HT1080 (cell line): ENCODE results near the gene LRRIQ4. TPM values are rescaled to one million over a fixed set of nuclear protein-coding genes. Genes with fewer than 3 reads are reported as not detected.
A peak's percentile ranks its signal among the peaks of the same experiment; 100 is the strongest.

ENCODE experiments used
- DNase-seq: peaks from one replicate; pipeline ENCODE4 v3.0.0-alpha.2; 2015; ENCODE audit warnings: low read depth
- polyA plus RNA-seq, 2 experiments: library from polyadenylated mRNA; depleted of rRNA; stranded (reverse); fragments of >200 nt; gene quantifications; 2 replicates each; pipeline ENCODE4 v1.2.3, GENCODE V29; 2015
- total RNA-seq: library from RNA; depleted of rRNA; stranded (reverse); fragments of >200 nt; shearing (Covaris generic); gene quantifications from 2 replicates; pipeline ENCODE4 v1.2.3, GENCODE V29; 2014; rRNA removed

The LRRIQ4 gene
- not detected in 2 replicates for total RNA-seq
- polyA plus RNA-seq (2015; cell fraction: cytosol; rRNA removed) = not detected in 2 replicates
- not detected in 2 replicates for polyA plus RNA-seq (2015; cell fraction: nucleus; rRNA removed)

DNA sequence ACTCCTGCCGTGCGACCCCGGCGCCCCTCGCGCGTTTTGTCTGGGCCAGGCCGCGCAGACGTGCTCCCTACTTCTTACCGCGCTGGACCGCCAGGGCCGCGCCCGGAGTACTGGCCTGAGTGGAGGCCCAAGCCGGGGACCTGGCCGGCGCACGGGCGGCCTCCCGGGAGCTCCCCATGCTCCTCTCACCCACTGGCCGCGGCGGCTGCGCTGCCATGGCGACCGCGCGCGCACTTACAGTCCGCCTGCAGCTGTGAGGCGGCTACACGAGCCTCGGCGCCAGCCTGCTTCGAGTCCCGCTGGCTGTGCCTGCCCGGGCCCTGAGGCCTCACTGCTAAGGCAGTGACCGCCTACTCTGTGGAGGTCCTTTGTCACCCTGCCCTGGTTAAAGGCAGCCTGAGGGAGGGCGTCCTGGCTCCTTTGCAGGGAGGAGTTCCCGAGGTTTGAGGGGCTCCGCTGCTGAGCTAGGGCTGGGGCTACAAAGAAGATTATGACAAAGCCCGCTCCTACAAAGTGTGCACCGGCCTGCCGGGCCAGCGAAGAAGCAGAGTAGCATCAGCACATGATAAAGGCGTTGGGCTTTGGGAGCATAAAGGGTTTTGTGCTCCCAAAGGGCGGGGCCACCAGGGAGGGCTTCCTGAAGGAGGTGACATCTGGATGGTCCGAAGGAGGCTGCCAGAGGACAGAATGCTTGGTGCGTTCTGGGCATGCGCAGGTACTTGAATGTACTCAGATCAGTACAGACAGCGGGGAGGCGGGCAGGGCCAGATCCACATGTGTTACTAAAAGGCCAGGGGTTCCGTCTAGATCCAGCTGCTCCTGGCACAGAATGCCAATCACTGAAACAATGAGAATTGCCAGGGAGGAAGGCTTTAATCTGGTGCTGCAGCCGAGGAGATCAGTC lies at the start of gene LRRIQ4, which contains the start of gene LRRC34:
LRRIQ4 (plus strand) TSS at position 539 of the 904 bp plus-strand sequence. CDS start 9,052 bp downstream, outside the sequence.
LRRC34 (minus strand) TSS at position 573 of the 904 bp plus-strand sequence; CDS start at position 217, 356 bp downstream.
- no peak for DNase-seq

- DNase-seq = peak; percentile 43
These were observed 48.3 kb upstream of the LRRIQ4 start for GRCh38 chr3:169764312-169764881.

GRCh38 chr3:169764882-169765612 lies 47.6 kb upstream of the LRRIQ4 start, which contains the start of gene TERC:
TERC (minus strand) TSS chr3:169765060.
- peak; percentile 91 for DNase-seq

DNA sequence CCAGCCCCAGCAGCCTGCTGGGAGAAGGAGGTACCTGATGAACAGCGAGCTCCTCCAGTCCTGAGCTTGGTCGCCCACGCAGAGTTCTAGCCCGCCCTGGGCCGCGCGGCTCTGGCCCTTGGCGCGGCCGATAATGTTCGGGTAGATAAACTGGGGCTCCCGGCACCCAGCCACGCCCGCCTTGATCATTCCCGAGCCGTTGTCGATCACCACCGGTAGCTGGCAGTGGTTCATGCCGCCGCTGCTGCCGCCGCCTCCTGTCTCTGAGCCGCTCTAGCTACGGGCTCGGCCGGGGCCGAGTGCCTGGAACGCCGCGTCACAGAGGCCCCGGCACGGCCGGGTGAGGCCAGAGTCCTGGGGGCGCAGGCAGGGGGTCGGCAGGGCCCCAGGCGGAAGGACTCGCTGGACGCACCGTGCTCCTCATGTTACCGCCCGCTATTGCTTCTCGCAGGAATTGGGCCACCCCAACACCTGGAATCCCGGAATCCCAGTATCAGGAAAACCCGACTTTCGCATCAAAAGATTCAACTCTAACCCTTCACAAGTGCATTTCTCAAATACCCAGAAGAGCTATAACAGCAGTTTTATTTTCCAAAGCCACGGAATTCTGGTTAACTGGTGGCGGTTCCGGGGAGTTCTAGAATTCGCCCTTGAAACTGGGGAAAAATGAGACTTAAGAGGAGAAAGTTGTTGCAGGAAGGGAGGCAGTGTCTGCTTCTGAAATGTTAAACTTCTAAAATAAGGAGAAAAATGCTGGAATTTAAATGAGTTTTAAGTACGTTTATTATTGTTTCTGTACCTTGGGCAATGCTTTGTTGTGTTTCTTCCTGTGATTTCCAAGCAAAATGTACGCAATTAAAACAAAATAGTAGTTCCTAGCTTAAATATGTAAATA lies 43.1 kb upstream of the LRRIQ4 start, which contains the start of gene ACTRT3:
ACTRT3 (minus strand) TSS at position 275 of the 895 bp plus-strand sequence; CDS start at position 234, 41 bp downstream.
- no peak for DNase-seq

DNA sequence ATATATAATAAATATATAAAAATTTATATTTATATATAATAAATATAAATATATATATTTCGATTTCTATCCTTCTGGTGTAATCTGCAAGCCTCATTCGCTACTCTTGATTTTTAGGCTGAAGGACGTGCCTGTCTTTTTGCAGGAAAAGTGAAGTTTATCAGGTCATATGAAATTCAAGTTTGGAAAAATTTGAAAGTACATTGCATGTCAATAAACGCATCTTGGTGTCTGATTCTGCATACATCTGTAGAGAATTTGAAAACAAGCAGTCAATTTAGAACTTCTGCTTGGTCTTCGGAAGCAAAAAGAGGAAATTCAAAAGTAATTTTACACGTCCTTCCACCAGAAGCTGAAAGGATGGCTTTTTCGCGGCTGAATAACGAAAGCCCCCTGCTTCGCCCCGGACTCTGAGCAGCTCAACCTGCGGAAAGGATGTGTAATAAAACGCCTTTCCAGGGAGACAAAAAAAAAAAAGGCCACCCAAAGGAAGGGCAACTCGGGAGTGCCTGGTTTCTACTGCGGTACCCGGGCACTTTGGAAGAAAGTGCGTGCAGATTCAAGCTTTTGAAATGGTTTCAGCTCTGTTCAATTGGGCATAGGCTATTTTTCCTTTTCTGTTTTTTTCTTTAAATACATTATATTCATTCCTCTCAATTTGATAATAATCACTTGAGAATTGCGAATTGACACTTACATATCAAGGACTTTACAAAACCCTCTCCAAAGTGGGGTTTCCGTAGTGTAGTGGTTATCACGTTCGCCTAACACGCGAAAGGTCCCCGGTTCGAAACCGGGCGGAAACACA lies 41.0 kb upstream of the LRRIQ4 start:
- peak; percentile 90 for DNase-seq

- peak; percentile 82 for DNase-seq
These were observed 40.3 kb upstream of the LRRIQ4 start for GRCh38 chr3:169772305-169772896.

DNA sequence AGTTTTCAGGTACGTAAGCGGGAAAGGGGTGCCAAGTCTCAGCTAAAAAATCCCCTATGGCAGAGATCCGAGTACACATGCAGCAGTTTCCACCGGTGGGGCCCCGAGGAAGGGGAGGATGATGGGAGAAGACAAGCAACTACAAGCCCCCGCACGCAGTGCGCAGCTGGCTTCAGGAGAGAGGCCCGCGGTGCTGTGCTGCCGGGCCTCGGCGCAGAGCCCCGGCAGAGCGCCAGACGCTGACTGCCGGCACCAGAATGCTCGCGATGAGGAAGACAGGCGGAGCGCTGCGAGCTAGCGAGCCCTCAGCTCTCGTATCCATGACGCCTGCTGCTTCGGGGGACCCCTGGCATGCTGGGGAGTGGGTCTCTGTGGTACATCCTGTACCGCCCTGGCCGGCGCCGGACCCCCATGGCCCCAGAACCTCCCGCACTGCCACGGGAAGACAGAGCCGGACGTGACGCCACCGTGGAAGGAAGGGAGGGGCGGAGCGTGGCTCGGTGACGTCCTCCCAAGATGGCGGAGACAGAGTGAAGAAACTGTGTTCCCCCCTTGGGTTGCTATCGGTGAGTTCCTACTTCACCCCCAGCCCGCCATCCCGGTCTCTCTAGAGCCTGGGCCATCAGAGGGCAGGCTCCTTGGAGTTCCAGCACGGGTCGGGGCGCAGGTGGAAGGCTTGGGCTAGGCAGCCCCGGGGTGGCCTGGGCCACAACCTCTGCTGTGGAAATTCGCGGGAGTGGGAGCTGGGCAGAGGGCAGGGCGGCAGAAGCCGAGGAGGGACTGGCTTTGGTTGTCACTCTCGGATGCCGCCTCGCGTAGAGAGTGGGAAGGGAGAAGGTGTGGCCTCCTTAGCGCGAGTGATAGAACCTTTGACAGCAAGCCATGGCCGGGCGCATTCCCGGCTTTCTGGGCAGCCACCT lies 39.5 kb upstream of the LRRIQ4 start, which contains the start of gene MYNN:
MYNN (plus strand) TSS at position 500 of the 920 bp plus-strand sequence. CDS start 900 bp downstream, outside the sequence.
- DNase-seq = peak; percentile 91

- no peak for DNase-seq
These were observed 38.5 kb upstream of the LRRIQ4 start for GRCh38 chr3:169774186-169774585.

DNA sequence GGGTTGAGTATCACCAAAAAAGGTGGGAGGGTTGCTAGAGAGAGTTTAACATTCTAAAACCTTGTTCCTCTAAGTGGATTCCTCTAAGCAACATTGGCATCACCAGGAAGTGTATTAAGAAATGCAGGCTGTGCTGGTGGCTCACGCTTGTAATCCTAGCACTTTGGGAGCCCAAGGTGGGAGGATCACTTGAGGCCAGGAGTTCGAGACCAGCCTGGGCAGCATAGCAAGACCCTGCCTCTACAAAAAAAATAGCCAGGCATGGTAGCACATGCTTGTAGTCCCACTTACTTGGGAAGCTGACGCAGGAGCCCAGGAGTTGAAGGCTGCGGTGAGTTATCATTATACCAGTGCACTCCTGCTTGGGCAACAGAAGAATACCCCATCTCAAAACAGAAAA lies 34.8 kb upstream of the LRRIQ4 start:
- DNase-seq = no peak

- no peak for DNase-seq
These were observed 31.9 kb upstream of the LRRIQ4 start for GRCh38 chr3:169780742-169781141.

DNA sequence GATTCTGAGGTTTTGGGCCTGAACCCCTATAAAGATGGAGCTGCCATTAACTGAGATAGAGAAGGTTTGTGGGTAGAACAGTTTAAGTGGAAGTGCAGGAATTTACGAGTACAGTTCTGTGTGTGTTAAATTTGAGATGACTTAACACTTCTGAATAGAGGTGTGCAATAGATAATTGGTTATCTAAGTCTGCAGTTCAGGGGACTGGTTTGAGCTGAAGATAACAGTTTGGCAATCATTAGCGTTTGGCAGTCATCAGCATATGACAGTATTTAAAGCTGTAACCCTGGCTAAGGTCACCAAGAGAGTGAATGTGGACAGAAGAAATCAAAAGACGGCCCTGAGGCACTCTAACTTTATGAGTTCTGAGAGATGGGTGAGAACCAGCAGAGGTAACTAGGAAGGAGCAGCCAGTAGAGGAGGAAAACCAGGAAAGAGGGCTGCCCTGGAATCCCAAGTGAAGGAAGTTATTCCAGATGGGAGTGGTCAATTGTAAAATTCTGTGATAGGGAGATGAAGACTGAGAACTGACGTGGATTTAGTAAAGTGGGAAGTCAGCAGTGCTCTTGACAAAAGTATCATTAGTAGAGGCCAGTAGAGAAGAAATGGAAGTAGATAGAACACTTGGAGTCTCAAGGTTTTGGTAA lies 31.3 kb upstream of the LRRIQ4 start:
- DNase-seq = no peak

DNA sequence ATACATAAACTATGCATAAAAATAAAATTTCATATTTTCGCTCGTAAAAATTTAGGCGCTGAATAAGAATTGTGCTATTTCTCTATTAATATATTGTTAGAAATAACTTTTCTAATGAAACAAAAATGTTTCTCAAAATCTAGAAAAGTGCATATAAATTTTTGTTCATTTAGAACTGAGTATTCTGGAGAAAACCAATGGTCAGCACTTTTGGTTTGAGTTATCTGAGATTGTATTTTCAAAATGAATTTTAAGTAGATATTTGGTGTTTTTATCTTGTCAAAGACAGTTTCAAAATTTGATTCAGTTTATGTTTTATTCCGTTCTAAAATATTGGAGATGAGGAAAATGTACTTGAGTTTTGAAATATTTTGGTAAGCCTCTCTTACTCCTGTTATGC lies 25.6 kb upstream of the LRRIQ4 start:
- no peak for DNase-seq

GRCh38 chr3:169787791-169788190 lies 24.9 kb upstream of the LRRIQ4 start:
- DNase-seq = no peak

DNA sequence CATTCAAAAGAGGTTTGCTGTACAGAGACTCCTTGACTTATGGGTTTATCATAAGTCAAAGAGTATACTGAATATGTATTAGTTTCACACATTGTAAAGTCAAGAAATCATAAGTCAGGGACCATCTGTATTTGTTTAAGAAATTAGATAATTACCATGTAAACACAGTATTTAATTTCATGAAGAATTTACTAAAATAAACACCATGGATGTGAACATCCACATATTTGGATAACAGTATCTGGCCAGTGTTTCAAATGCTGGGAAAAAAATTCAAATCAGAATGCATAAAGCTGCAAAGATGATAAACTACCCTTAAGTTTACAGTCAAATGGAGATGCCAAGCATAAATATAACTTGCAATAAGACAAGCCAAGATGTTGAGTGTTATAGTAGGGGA lies 22.5 kb upstream of the LRRIQ4 start:
- DNase-seq = no peak

DNA sequence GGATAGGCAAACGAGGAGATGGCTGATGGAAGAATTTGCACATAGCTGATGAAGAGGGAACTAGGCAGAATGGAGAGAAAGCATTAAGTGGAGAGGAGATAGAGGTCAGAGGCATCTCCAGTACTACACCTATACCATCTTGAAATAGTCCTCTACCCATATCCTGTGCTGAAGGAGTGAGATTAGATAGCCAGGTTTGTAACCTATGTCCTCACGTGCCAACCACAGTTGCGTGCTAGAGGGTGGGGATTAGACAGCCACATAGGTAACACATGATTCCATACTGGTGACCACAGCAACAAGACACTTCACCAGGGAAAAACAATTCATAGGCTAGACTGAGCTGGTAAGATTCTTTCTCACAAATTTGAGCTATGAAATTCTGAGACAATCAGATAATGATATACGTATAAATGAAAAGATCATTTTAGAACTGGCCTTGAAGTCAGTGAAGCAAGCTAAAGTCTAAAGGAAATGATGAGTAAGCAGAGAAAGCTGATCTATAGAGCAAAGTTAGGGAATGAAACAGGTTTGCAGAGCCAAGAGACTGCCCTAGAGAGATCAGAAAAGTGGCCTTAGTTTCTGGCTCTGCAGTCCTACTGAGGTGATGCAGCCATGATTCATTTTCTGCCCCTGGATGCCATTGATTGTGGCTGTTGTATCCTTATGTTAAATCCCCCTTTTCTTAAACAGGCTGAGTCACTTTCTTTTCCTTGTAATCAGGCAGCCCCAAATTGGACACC lies 21.8 kb upstream of the LRRIQ4 start:
- DNase-seq = peak; percentile 77

GRCh38 chr3:169792359-169792758 lies 20.3 kb upstream of the LRRIQ4 start:
- DNase-seq = no peak

- no peak for DNase-seq
These were observed 8.0 kb upstream of the LRRIQ4 start for GRCh38 chr3:169804681-169805080.
